GM12892 (cell line): ENCODE measurements around the gene MYADML2.
A peak's percentile ranks its signal among the peaks of the same experiment; 100 is the strongest.

Experiments
- DNase-seq: peaks from one replicate; pipeline ENCODE4 v3.0.0; 2011; ENCODE audit not compliant: insufficient read length
- FAIRE-seq: peaks from 2 replicates; lab custom pipeline; 2011; peaks lifted over from hg19 to GRCh38; lab: Jason Lieb, UNC
- POLR2A ChIP-seq: IDR thresholded peaks from 2 replicates; pipeline ENCODE4 v1.6.1; 2011; ENCODE audit warnings: low read depth, low read length, control low read depth
- POLR2AphosphoS5 ChIP-seq: IDR thresholded peaks from 2 replicates; pipeline ENCODE4 v1.6.1; 2011; ENCODE audit warnings: low read depth, low read length, control low read depth
- TAF1 ChIP-seq: IDR thresholded peaks from 2 replicates; pipeline ENCODE4 v1.6.1; 2011; ENCODE audit warnings: low read depth, mild to moderate bottlenecking, control low read depth, low read length, borderline replicate concordance

Gene MYADML2

DNA sequence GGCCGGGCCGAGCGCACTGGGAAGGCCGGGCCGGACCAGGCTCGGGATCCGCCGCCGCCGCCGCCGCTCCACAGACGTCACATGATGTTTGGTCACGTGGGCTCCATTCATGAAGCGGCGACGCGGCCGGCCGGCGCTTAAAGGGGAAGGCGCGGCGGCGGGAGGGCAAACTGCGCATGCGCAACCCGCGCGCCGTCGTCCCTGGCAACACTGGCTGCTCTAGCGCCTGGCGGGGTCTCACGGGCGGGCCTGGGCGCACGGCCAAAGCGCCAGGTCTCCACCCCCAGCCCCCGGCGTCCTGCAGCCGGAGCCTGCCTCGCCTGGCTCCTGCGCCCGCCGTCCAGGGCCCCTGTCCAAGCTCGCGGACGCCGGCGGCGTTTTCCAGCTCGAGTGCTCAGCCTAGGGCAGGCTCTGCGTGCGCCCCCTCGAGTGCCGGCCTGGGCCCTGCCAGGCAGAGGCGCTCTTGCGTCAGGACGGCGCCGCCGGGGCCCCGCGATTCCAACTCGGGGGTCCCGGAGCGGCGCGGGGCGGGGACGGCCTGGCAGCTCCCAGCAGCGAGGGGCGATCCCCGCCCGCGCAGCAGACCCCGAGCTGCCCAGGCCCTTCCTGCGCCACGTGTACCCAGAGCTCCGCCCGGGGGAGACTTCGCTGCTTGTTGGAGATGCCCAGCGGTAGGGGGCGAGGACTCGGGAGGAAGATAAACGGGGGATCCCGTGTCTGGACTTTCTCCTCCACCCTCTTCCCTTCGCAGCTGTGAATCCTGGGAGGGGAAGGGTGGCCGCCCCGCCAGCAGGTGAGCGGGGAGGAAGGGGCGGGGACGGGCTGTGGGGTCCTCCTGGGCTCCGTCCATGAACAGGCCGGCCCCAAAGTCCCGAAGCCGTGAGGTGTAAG, 19.1 kb downstream of the MYADML2 start, which contains the start of gene MAFG:
Gene MAFG, minus strand, starts transcription at position 83 of the 891 bp plus-strand sequence. CDS start 4,550 bp downstream, outside the sequence.
- FAIRE-seq (peak; percentile 97), DNase-seq (peak; percentile 100)
- no peak for TF ChIP-seq POLR2AphosphoS5
- peak; percentile 42; the same call in 1 of the 2 replicates for TF ChIP-seq POLR2A

DNA sequence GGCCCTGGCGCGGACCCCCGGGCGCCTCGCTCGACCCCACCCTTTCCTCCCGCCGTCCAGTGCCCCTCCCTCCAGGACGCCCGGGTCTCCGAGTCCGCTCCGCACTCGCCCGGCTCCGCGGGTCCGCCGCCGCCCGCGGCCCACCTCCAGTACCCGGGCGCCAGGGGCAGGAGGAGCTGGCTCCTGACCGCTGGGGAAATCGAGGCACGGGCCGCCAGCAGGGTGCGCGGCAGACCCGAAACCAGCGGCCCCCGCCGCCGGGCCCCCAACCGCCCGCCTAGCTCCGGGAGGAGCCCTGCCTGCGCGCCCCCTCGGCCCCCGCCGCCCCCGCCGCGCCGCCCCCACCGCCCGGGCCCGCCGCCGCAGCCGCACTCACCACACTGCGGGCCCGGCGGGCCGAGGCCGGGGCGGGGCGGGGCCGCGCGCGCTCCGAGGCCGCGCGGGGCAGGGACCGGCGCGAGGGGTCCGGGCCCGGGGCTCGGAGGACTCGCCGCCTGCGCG, 19.8 kb downstream of the MYADML2 start:
- no peak for DNase-seq
- TF ChIP-seq TAF1: no peak
- no peak for TF ChIP-seq POLR2AphosphoS5
- no peak for TF ChIP-seq POLR2A
- FAIRE-seq: no peak

DNA sequence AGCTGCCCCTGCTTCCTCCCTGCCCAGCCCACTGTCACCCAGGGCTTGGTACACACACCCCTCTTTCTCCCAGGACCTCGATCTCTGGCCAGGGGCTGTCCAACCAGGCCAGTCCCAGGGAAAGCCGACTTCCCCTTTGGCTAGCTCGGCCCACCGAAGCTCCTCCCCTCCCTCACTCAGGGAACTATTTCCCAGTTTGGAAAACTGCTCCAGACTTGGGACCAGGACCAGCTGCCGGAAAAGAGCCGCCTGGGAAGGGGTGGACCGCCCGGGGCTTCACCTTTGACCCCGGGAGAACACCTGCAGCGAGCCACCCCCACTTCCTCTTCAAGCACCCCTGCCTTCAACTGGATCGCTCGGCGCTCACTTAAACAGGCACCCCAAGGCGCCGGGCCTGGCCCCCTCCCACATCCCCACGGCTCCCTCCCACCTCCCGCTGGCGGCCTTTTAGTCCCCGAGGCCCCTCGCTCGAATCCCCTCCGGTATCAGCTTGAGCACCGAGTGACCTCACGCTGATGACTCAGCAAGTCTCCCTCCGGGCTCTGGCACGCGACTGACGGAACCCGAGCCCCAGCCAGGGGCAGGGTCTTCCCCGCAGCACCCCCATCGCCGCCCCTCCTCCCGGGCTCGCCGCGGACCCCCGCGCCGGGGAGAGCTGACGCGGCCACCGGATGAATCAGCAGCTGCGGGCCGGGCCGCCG, 20.4 kb downstream of the MYADML2 start:
- peak; percentile 70 for DNase-seq
- TF ChIP-seq POLR2AphosphoS5: no peak
- no peak for TF ChIP-seq TAF1
- TF ChIP-seq POLR2A: no peak
- peak; percentile 81 for FAIRE-seq

DNA sequence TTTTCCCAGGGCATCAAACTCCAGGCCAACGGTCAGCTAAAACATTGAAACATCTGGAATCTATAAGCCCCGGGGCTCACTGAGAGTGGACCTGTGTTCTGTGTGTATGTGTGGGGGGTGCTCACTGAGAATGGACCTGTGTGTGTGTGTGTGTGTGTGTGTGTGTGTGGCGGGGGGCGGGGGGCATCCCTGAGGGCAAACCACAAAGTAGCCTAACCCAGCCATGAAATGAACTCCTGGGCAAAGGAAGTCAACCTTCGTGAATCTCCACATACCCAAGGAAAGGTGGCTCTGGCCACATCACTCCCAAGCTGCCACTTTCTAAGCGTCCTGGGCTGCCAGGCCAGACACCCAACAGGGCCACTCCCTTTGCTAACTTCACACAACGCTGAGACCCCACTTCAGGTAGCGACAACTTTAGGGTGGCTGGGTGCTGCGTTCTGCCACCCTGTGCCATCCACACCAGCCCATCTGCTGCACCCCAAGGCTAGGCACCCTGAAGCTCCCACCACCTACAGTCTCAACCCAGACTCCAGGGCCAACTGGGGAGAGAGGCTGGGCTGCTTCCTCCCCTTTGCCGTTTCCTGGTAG, 21.1 kb downstream of the MYADML2 start:
- no peak for TF ChIP-seq TAF1
- TF ChIP-seq POLR2A: no peak
- TF ChIP-seq POLR2AphosphoS5: no peak
- DNase-seq: no peak
- no peak for FAIRE-seq

DNA sequence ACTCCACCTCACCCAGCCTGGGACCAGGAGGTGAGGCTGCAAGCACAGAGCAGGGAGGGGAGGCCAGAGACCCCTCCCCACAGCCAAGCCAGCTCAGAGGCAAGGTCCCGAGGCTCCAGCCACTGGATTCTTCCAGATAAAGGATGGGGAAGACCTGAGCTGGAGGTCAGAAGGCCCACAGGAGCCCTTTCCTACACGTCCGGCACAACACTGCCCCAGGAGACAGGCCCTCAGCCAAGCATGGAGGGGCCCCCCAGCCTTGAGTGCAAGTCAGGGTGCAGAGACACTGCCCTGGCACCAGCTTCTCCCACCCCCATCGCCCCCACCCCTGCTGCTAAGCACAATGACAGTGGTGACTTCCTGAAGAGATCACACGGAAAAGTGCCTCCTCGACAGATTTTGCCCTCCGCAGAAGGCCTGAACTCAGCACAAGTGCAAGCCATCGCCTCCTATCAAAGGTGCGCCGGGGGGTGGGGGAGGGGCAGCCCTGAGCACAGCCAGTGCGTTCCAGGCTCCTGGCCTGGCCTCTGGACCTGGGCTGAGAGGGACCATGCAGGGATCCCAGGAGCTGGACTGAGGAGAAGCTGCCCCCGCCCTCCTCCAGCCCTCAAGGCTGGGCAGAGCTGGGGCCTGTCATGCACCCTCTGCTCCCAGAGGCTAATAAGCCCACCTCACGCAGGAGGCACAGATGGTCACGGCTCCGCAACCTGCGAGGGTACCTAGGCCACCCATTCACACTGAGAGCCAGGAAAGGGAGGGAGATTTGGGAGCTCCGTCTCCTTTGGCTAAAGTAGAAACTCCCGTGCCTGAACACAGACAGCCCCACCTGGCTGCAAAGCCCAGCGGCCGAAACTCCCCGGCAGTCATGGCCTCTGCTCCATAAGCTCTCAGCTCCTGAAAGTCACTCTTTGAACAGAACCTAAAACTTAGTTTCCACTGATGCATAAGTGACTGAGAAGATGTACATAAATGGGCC, 22.2 kb downstream of the MYADML2 start:
- DNase-seq (no peak), FAIRE-seq (no peak)

DNA sequence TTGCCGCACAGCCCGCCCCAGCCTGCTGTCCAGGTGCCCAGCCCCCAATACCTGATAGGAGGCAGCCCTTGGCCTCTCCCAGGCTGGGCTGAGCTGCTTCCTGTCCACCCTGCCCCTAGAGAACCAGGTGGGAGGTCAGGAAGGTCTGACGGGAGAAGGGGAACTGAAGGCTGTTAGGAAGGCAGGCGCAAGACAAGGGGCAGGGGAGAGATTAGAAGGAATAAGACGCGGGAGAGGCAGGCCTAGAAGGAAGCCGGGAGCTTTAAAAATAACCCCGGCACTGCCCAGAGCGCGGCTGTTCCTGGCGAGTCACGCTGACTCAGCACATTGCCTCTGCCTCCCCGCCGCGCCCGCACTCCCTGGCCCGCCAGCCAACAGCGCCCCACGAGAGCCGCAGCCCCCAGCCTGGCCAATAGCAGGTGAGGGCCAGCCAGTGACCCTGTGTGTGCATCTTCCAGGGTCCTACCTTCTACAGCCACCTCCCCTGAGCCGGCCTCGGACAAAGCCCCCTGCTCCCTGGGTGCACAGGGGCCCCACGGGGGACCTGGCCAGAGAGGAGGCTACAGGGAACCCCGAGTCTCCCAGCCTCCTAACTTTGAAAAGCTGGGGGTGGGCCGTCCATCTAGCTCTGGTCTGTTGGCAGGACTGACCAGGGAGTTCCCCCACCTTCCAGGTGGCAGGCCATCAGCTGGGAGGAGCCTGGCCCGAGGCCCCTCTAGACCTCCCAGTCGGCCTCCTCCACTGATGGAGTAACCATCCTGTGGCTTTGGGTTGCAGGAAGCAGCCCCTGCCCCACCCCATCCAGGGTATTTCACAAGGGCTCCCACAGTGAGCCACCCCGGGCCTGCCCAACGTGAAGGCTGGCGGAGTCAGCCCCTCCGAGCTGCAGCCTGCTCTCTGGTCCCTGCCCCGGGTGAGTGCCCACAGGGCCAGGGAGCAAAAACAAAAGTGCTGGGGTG, 23.5 kb downstream of the MYADML2 start:
- FAIRE-seq (no peak), DNase-seq (no peak)
- TF ChIP-seq POLR2A: no peak
- TF ChIP-seq POLR2AphosphoS5: no peak
- TF ChIP-seq TAF1: no peak

More for the DNA sequence above, 22.2 kb downstream of the MYADML2 start:
- no peak for TF ChIP-seq POLR2AphosphoS5
- no peak for TF ChIP-seq TAF1
- no peak for TF ChIP-seq POLR2A

DNA sequence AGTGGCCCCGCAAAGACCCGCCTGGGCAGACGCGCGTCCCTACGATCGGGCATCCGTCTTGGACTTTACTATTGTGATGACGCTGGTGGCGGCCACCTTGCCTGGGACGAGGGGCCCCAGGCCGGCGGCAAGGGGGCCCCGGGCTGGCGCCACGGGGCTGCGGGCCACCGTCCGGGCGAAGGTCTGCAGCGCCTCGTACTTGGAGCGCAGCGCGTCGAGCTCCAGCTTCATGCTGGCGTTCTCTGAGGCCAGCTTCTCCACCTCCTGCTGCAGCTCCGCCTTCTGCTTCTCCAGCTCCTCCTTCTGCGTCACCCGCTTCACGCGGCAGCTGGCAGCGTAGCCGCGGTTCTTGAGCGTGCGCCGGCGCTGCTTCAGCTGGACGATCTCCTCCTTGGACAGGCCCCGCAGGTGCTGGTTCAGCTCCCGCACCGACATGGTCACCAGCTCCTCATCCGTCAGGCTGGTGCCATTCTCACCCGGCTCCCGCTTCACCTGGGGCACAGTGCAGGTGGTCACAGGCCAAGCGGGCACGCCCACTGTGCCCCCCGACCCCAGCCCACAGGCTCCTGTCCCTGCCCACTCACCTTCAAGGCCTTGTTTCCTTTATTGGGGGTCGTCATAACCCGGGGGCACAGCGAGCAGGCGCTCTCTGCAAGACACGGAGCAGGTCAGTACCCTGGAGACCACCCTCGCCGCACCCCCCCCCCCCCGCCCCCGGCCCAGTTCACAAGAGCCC, 24.3 kb downstream of the MYADML2 start:
- DNase-seq: no peak
- no peak for TF ChIP-seq POLR2AphosphoS5
- no peak for TF ChIP-seq POLR2A
- no peak for TF ChIP-seq TAF1
- FAIRE-seq: no peak

DNA sequence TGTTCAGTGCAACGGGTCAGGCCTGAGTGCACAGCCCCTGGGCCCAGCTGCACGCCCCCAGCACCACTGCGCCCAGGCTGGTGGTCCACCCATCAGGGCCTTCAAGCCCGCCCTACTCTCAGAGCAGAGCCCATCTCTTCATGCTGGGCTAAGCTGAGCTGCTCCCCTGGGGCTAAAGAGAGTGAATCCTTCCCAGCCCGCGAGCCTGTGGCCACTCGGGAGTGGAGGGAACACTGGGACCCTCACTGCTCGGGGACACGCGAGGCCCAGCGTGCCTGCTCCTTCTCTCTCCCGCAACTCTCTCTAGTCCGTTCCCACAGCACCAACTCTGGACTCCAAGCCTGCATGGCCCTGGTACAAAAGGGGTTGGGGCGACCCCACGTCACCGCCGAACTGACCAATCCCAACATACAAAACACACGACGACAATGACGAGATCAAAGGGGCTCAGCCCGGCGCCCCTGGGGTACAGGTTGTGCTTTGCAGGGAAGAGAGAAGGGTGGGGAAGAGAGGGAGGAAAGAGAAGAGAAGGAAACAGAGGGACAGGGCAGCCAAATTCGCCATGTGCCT, 25.0 kb downstream of the MYADML2 start:
- TF ChIP-seq POLR2A: no peak
- TF ChIP-seq POLR2AphosphoS5: no peak
- no peak for TF ChIP-seq TAF1
- DNase-seq: no peak
- FAIRE-seq: no peak

DNA sequence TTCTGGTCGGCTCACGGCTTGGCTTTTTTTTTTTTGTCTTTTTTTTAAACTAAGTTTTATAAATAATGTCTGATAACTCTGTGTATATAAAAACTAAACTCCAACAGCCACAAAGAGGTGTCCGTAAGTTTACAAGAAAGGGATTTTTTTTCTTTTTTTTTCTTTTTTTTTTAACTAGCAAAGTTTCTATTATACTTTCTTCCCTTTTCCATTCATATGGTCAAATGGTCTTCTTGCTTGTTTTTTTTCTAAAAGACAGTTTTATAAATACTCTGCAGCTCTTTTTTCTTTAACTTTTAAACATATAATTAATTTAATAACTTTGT, 25.5 kb downstream of the MYADML2 start:
- no peak for TF ChIP-seq POLR2A
- TF ChIP-seq POLR2AphosphoS5: no peak
- no peak for TF ChIP-seq TAF1
- FAIRE-seq (no peak), DNase-seq (no peak)
